H9 (cell line): ENCODE data around the gene NCAM1. TPM values are rescaled to one million over a fixed set of nuclear protein-coding genes. Genes with fewer than 3 reads are reported as not detected.

Experiments used
- DNase-seq: peaks from one replicate; pipeline ENCODE4 v3.0.0-alpha.2; 2017
- H2AFZ ChIP-seq: one replicate; pipeline ENCODE4 v1.6.1; 2013; ENCODE audit warnings: mild to moderate bottlenecking, low read length, control low read depth, moderate library complexity
- H2AK5ac ChIP-seq: 2 replicates; pipeline ENCODE4 v1.6.1; 2013; ENCODE audit warnings: low read length, control low read depth, mixed read lengths; ENCODE audit not compliant: insufficient read length
- H2BK120ac ChIP-seq: one replicate; pipeline ENCODE4 v1.6.1; 2013; ENCODE audit warnings: low read depth, mild to moderate bottlenecking, low read length, control low read depth, inconsistent platforms; ENCODE audit not compliant: poor library complexity, severe bottlenecking
- H2BK12ac ChIP-seq: 2 replicates; pipeline ENCODE4 v1.6.1; 2013; ENCODE audit warnings: low read length, control low read depth, mixed read lengths, low read depth; ENCODE audit not compliant: insufficient read length
- H2BK15ac ChIP-seq: 2 replicates; pipeline ENCODE4 v1.6.1; 2013; ENCODE audit warnings: low read depth, low read length, control low read depth
- H2BK20ac ChIP-seq: one replicate; pipeline ENCODE4 v1.6.1; 2013; ENCODE audit warnings: low read depth, mild to moderate bottlenecking, low read length, control low read depth, inconsistent platforms; ENCODE audit not compliant: poor library complexity, severe bottlenecking
- H2BK5ac ChIP-seq: 2 replicates; pipeline ENCODE4 v1.6.1; 2013; ENCODE audit warnings: low read length, control low read depth, mixed read lengths; ENCODE audit not compliant: insufficient read length
- H3K14ac ChIP-seq: 2 replicates; pipeline ENCODE4 v1.6.1; 2013; ENCODE audit warnings: low read length, control low read depth; ENCODE audit not compliant: insufficient read depth
- H3K18ac ChIP-seq: 2 replicates; pipeline ENCODE4 v1.6.1; 2013; ENCODE audit warnings: low read depth, mild to moderate bottlenecking, mixed read lengths, low read length, control low read depth; ENCODE audit not compliant: insufficient read length
- H3K23ac ChIP-seq: 2 replicates; pipeline ENCODE4 v1.6.1; 2013; ENCODE audit warnings: low read length, control low read depth, mixed read lengths, low read depth; ENCODE audit not compliant: insufficient read length
- H3K23me2 ChIP-seq: 2 replicates; pipeline ENCODE4 v1.6.1; 2013; ENCODE audit warnings: low read depth, mild to moderate bottlenecking, mixed read lengths, low read length, control low read depth; ENCODE audit not compliant: insufficient read length, poor library complexity, severe bottlenecking
- H3K27ac ChIP-seq: 2 replicates; pipeline ENCODE4 v1.5.1; 2013; ENCODE audit warnings: low read length, control low read depth, mixed read lengths, low read depth; ENCODE audit not compliant: insufficient read length
- H3K27me3 ChIP-seq: 2 replicates; pipeline ENCODE4 v1.6.1; 2013; ENCODE audit warnings: low read length, control low read depth, inconsistent platforms; ENCODE audit not compliant: insufficient read depth
- H3K4ac ChIP-seq: 2 replicates; pipeline ENCODE4 v1.6.1; 2013; ENCODE audit warnings: low read depth, mild to moderate bottlenecking, control low read depth, inconsistent platforms, low read length, moderate library complexity
- H3K4me1 ChIP-seq: 2 replicates; pipeline ENCODE4 v1.6.1; 2013; ENCODE audit warnings: low read length, control low read depth, inconsistent platforms; ENCODE audit not compliant: insufficient read depth
- H3K4me2 ChIP-seq: 2 replicates; pipeline ENCODE4 v1.6.1; 2013; ENCODE audit warnings: low read length, control low read depth, mixed read lengths; ENCODE audit not compliant: insufficient read length, insufficient read depth
- H3K56ac ChIP-seq: 2 replicates; pipeline ENCODE4 v1.6.1; 2013; ENCODE audit warnings: low read depth, mild to moderate bottlenecking, mixed read lengths, low read length, control low read depth; ENCODE audit not compliant: insufficient read length
- H3K79me1 ChIP-seq: 2 replicates; pipeline ENCODE4 v1.6.1; 2013; ENCODE audit warnings: low read depth, mild to moderate bottlenecking, moderate library complexity, low read length, control low read depth, inconsistent platforms; ENCODE audit not compliant: insufficient read depth, poor library complexity, severe bottlenecking
- H3K79me2 ChIP-seq: 2 replicates; pipeline ENCODE4 v1.6.1; 2013; ENCODE audit warnings: low read length, control low read depth, inconsistent platforms; ENCODE audit not compliant: insufficient read depth
- H3K9ac ChIP-seq: 2 replicates; pipeline ENCODE4 v1.6.1; 2013; ENCODE audit warnings: low read length, control low read depth, mixed read lengths; ENCODE audit not compliant: insufficient read length; ENCODE audit errors: extremely low read depth
- H3K9me3 ChIP-seq: one replicate; pipeline ENCODE4 v1.6.1; 2013; ENCODE audit warnings: low read depth, low read length, inconsistent platforms; ENCODE audit not compliant: control insufficient read depth
- H3T11ph ChIP-seq: one replicate; pipeline ENCODE4 v1.6.1; 2013; ENCODE audit warnings: mild to moderate bottlenecking, low read length, control low read depth, inconsistent platforms
- H4K20me1 ChIP-seq: one replicate; pipeline ENCODE4 v1.6.1; 2013; ENCODE audit not compliant: control insufficient read depth, insufficient read length, insufficient read depth
- H4K5ac ChIP-seq: 2 replicates; pipeline ENCODE4 v1.6.1; 2013; ENCODE audit warnings: low read depth, mild to moderate bottlenecking, mixed read lengths, low read length, control low read depth; ENCODE audit not compliant: insufficient read length
- H4K8ac ChIP-seq: replicated peaks from 2 replicates; pipeline ENCODE4 v1.6.1; 2013; ENCODE audit warnings: low read length, control low read depth, mixed read lengths, low read depth; ENCODE audit not compliant: insufficient read length
- H4K91ac ChIP-seq: 2 replicates; pipeline ENCODE4 v1.6.1; 2013; ENCODE audit warnings: low read depth, mild to moderate bottlenecking, moderate library complexity, mixed read lengths, low read length, control low read depth; ENCODE audit not compliant: insufficient read length
- H3K27ac Mint-ChIP-seq, 3 experiments: 2 replicates in 2 of 3; 3 replicates in 1 of 3; pipeline ENCODE4 v1.8.0; 2020 to 2021; ENCODE audit warnings: mixed read lengths in 3 of 3, mild to moderate bottlenecking in 1 of 3, moderate library complexity in 1 of 3
- H3K27me3 Mint-ChIP-seq: 2 replicates; pipeline ENCODE4 v1.8.0; 2021; ENCODE audit warnings: low read depth, mild to moderate bottlenecking, moderate library complexity, mixed read lengths
- H3K36me3 Mint-ChIP-seq, 3 experiments: 2 replicates in 2 of 3; 3 replicates in 1 of 3; pipeline ENCODE4 v1.8.0; 2020 to 2021; ENCODE audit warnings: low read depth in 3 of 3, mixed read lengths in 3 of 3; ENCODE audit not compliant: insufficient read depth in 1 of 3
- H3K4me1 Mint-ChIP-seq, 2 experiments: 2 replicates each; pipeline ENCODE4 v1.8.0; 2020; ENCODE audit warnings: mixed read lengths in 2 of 2
- H3K4me3 Mint-ChIP-seq, 2 experiments: 2 replicates in 1 of 2; 3 replicates in 1 of 2; pipeline ENCODE4 v1.8.0; 2020 to 2021; ENCODE audit warnings: mild to moderate bottlenecking in 2 of 2, mixed read lengths in 2 of 2, moderate library complexity in 1 of 2
- H3K9me3 Mint-ChIP-seq, 2 experiments: 2 replicates in 1 of 2; 3 replicates in 1 of 2; pipeline ENCODE4 v1.8.0; 2020; ENCODE audit warnings: mild to moderate bottlenecking in 2 of 2, mixed read lengths in 2 of 2, moderate library complexity in 1 of 2
- CTCF ChIP-seq: fragments of 200-600 bp; sonication (generic); conservative IDR thresholded peaks from 3 replicates; pipeline ENCODE4 v1.8.0; 2021; ENCODE audit warnings: antibody characterized with exemption, mild to moderate bottlenecking
- WGBS: extraction: QIAGEN DNeasy Blood & Tissue Kit; methylation state at CpG from one replicate; pipeline ENCODE4 v1.1.7; 2013; ENCODE audit warnings: missing lambda C conversion rate, low lambda C conversion rate, mixed read lengths; ENCODE audit not compliant: insufficient read length; ENCODE audit errors: extremely low coverage; 5-methylcytosine and 5-hydroxymethylcytosine counted together
- total RNA-seq: library from RNA; stranded (reverse); gene quantifications from 2 replicates; pipeline ENCODE4 v1.2.1, GENCODE V29; 2021

Gene NCAM1
- total RNA-seq, 1 experiment from 2014 or later, result 2.5 TPM

GRCh38 chr11:113262594-113262993, 301.4 kb downstream of the NCAM1 start:
- Histone ChIP-seq H3K14ac (no peak overlapping the region), H3K27me3 (no peaks in the 10 kb centered on the region), H3K27ac (no peak overlapping the region), H2AK5ac (no peak overlapping the region), H3K79me2 (no peaks in the 10 kb centered on the region), H3T11ph (no peak overlapping the region), H2BK5ac (no peak overlapping the region), H2BK15ac (no peak overlapping the region), H4K5ac (no peak overlapping the region), H4K20me1 (no peaks in the 10 kb centered on the region), H3K56ac (no peak overlapping the region), H4K8ac (no peak overlapping the region), H2AFZ (no peak overlapping the region), H3K4ac (no peak overlapping the region), H3K4me1 (no peaks in the 10 kb centered on the region), H3K9ac (no peak overlapping the region), H3K18ac (no peak overlapping the region), H3K4me2 (no peak overlapping the region), H3K23ac (no peak overlapping the region), H3K9me3 (no peaks in the 10 kb centered on the region), H4K91ac (no peak overlapping the region), H2BK20ac (no peak overlapping the region), H3K23me2 (no peaks in the 10 kb centered on the region), H3K79me1 (no peaks in the 10 kb centered on the region), H2BK12ac (no peak overlapping the region), H2BK120ac (no peak overlapping the region)
- WGBS, result no CpG with 5 or more reads among the region's 2 CpGs
- H3K9me3 Mint-ChIP-seq, result no peaks in the 10 kb centered on the region
- no peak overlapping the region for H3K4me3 Mint-ChIP-seq
- TF ChIP-seq CTCF, result no peak
- DNase-seq, result no peak
- peaks cover 2 to 6% of the 10 kb centered on the region in 2 experiments for H3K4me1 Mint-ChIP-seq
- H3K27me3 Mint-ChIP-seq, result no peaks in the 10 kb centered on the region
- H3K27ac Mint-ChIP-seq, result no peak overlapping the region
- no peaks in the 10 kb centered on the region; a peak in 1 of 7 replicates for H3K36me3 Mint-ChIP-seq
